Activated CD4-positive, alpha-beta T cell treated with anti-CD3 and anti-CD28 coated beads, Interleukin-2, amount 10 ng/mL, durations not matched to agents 7 days and 5 days (primary cell): ENCODE data around the gene PFDN2. TPM values are rescaled to one million over a fixed set of nuclear protein-coding genes. Genes with fewer than 3 reads are reported as not detected.
A peak's percentile ranks its signal among the peaks of the same experiment; 100 is the strongest.

Experiments used
- CTCF ChIA-PET: fragments of 350-600 bp; sonication (Branson Sonifier 250); formaldehyde crosslinking; loops from one replicate; lab custom pipeline; 2021; ENCODE audit warnings: antibody characterized with exemption; lab: Charles Lee
- POLR2A ChIA-PET: fragments of 350-600 bp; sonication (Branson Sonifier 250); formaldehyde crosslinking; loops from one replicate; lab custom pipeline; 2021; ENCODE audit warnings: antibody characterized with exemption; lab: Charles Lee
- DNase-seq: peaks from one replicate; pipeline ENCODE4 v3.0.0-alpha.2; 2020
- H3K27ac Mint-ChIP-seq: one replicate; pipeline ENCODE4 v1.8.0; 2021; ENCODE audit warnings: mild to moderate bottlenecking, moderate library complexity, mixed read lengths
- H3K27me3 Mint-ChIP-seq: one replicate; pipeline ENCODE4 v1.8.0; 2021; ENCODE audit warnings: mixed read lengths
- H3K36me3 Mint-ChIP-seq: one replicate; pipeline ENCODE4 v1.8.0; 2021; ENCODE audit warnings: low read depth, mixed read lengths
- H3K4me1 Mint-ChIP-seq: one replicate; pipeline ENCODE4 v1.8.0; 2021; ENCODE audit warnings: mixed read lengths
- H3K4me3 Mint-ChIP-seq: one replicate; pipeline ENCODE4 v1.8.0; 2021; ENCODE audit warnings: mild to moderate bottlenecking, moderate library complexity, mixed read lengths
- H3K9me3 Mint-ChIP-seq: one replicate; pipeline ENCODE4 v1.8.0; 2021; ENCODE audit warnings: mixed read lengths
- total RNA-seq, 2 experiments: library from RNA; stranded (reverse); gene quantifications; one replicate each; pipeline ENCODE4 v1.2.3, GENCODE V29; 2021

PFDN2 gene
- total RNA-seq, 2 experiments from 2014 or later: 46.0 to 56.0 TPM

- peaks cover 73% of the 10 kb centered on the region for H3K4me1 Mint-ChIP-seq
- H3K36me3 Mint-ChIP-seq: peaks cover 29% of the 10 kb centered on the region
- no peaks in the 10 kb centered on the region for H3K27me3 Mint-ChIP-seq
- peak overlapping the region; percentile 13 for H3K4me3 Mint-ChIP-seq
- H3K9me3 Mint-ChIP-seq: no peaks in the 10 kb centered on the region
- ChIA-PET POLR2A (no interaction called here), CTCF (interaction anchor here (0.8 to 4.0 kb wide), 4 partner anchors 14 to 60 kb away, joined by 3 to 23 read pairs (median 4); partner anchors contain the start of gene KLHDC9)
- no peak for DNase-seq
- H3K27ac Mint-ChIP-seq: peak overlapping the region; percentile 20
Observed at GRCh38 chr1:161115132-161115711, 2.6 kb downstream of the PFDN2 start.

DNA sequence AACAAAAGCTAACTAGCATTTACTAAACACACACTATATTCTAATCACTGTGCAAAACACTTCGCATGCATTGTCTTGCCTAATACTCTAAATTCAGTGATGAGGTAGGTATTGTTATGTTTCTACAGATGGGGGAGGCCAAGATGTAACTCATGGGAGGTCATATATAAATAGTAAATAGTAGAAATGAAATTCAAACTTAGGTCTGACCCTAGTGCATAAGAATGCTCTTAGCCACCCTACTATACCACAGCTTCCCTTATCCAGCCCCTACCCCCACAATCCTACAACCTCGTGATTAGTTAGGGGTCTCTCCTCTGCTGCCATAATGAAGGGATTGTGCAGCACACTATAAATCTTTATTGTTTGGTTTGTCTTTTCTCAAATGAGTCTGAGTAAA lies 3.3 kb downstream of the PFDN2 start:
- POLR2A ChIA-PET: no interaction called here
- Mint-ChIP-seq H3K4me1 (peaks cover 66% of the 10 kb centered on the region), H3K4me3 (no peak overlapping the region)

DNA sequence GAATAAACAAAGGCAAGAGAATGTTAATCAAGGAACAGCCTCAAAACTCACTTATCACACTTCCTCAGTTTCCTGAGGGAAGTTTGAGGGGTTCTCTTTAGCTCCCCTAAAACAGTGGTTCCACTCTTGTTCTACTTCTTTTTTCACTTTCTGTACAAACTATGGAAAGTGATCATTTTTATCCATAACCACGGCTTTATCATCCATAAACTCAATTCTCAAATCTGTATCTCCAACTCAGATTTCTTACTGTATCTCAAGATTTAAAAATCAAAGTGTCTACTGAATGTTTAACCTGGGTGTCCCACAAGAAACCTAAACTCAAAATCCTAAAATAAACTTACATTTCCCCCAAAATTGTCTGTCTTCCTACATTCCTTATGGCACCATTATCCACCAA lies 3.9 kb downstream of the PFDN2 start:
- H3K27me3 Mint-ChIP-seq: no peaks in the 10 kb centered on the region
- peaks cover 62% of the 10 kb centered on the region for H3K4me1 Mint-ChIP-seq
- H3K27ac Mint-ChIP-seq: no peak overlapping the region
- ChIA-PET CTCF (interaction anchor here (1.3 to 4.0 kb wide), 3 partner anchors 16 to 59 kb away, joined by 4 to 23 read pairs (median 5); partner anchors contain the start of genes DEDD and KLHDC9), POLR2A (no interaction called here)
- H3K4me3 Mint-ChIP-seq: no peak overlapping the region
- no peak for DNase-seq
- H3K36me3 Mint-ChIP-seq: peaks cover 22% of the 10 kb centered on the region
- H3K9me3 Mint-ChIP-seq: no peaks in the 10 kb centered on the region

More for the DNA sequence above, 3.3 kb downstream of the PFDN2 start:
- CTCF ChIA-PET: interaction anchor here (1.3 to 4.0 kb wide), 3 partner anchors 17 to 60 kb away, joined by 4 to 23 read pairs (median 5); partner anchors contain the start of genes DEDD and KLHDC9
- no peaks in the 10 kb centered on the region for H3K9me3 Mint-ChIP-seq
- H3K27me3 Mint-ChIP-seq: no peaks in the 10 kb centered on the region
- H3K27ac Mint-ChIP-seq: peak overlapping the region; percentile 32
- H3K36me3 Mint-ChIP-seq: peaks cover 23% of the 10 kb centered on the region
- no peak for DNase-seq

GRCh38 chr1:161111527-161111926 lies 6.3 kb downstream of the PFDN2 start:
- H3K9me3 Mint-ChIP-seq: no peaks in the 10 kb centered on the region
- no peaks in the 10 kb centered on the region for H3K27me3 Mint-ChIP-seq
- CTCF ChIA-PET: interaction anchor here (1.0 to 4.0 kb wide), 2 partner anchors 14 to 40 kb away, joined by 3 to 23 read pairs; partner anchors contain the start of gene KLHDC9
- no peak for DNase-seq
- H3K36me3 Mint-ChIP-seq: peaks cover 20% of the 10 kb centered on the region
- POLR2A ChIA-PET: no interaction called here
- no peak overlapping the region for H3K27ac Mint-ChIP-seq
- peaks cover 50% of the 10 kb centered on the region for H3K4me1 Mint-ChIP-seq
- H3K4me3 Mint-ChIP-seq: no peak overlapping the region

GRCh38 chr1:161111117-161111516 lies 6.7 kb downstream of the PFDN2 start:
- POLR2A ChIA-PET: no interaction called here
- Mint-ChIP-seq H3K27ac (no peak overlapping the region), H3K4me3 (no peak overlapping the region), H3K4me1 (peaks cover 49% of the 10 kb centered on the region), H3K27me3 (no peaks in the 10 kb centered on the region), H3K36me3 (peaks cover 23% of the 10 kb centered on the region), H3K9me3 (no peaks in the 10 kb centered on the region)
- CTCF ChIA-PET: no interaction called here
- no peak for DNase-seq

GRCh38 chr1:161106431-161106830 lies 11.4 kb downstream of the PFDN2 start:
- DNase-seq: no peak
- ChIA-PET CTCF (interaction anchor here (1.3 to 3.1 kb wide), 3 partner anchors 9 to 12 kb away, joined by 3 to 11 read pairs (median 7); partner anchors contain the start of genes KLHDC9, NIT1 and PFDN2), POLR2A (no interaction called here)
- no peaks in the 10 kb centered on the region for H3K27me3 Mint-ChIP-seq
- peaks cover 15% of the 10 kb centered on the region for H3K4me1 Mint-ChIP-seq
- H3K27ac Mint-ChIP-seq: no peak overlapping the region
- no peak overlapping the region for H3K4me3 Mint-ChIP-seq
- H3K9me3 Mint-ChIP-seq: no peaks in the 10 kb centered on the region
- peaks cover 20% of the 10 kb centered on the region for H3K36me3 Mint-ChIP-seq

DNA sequence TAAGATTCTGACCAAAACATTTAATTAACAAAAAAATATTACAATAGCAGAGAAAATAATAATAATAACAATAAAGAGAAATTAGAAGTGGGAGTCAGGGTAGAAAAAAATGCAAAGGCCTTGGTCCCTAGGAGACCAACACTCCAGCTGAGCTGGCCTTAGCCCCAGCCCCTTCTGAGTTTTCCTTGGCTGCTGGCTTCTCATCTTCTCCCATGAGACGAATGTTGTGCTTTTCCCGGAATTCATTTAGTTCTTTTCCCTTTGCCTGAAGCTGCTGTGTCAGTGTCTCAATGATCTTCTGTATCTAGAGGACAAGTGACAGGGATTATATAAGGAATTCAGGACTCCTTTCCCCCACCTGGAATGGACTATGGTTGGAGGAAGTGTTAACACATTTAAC lies 17.3 kb downstream of the PFDN2 start:
- peaks cover 22% of the 10 kb centered on the region for H3K36me3 Mint-ChIP-seq
- H3K9me3 Mint-ChIP-seq: no peaks in the 10 kb centered on the region
- POLR2A ChIA-PET: no interaction called here
- no peak for DNase-seq
- no peak overlapping the region for H3K4me3 Mint-ChIP-seq
- CTCF ChIA-PET: interaction anchor here (1.0 to 9.9 kb wide), 4 partner anchors 28 to 381 kb away, joined by 3 to 185 read pairs (median 3); partner anchors contain the start of genes ARHGAP30 and TSTD1
- H3K4me1 Mint-ChIP-seq: peaks cover 21% of the 10 kb centered on the region
- no peaks in the 10 kb centered on the region for H3K27me3 Mint-ChIP-seq
- H3K27ac Mint-ChIP-seq: no peak overlapping the region

GRCh38 chr1:161099090-161099802 lies 18.6 kb downstream of the PFDN2 start:
- Mint-ChIP-seq H3K27me3 (no peaks in the 10 kb centered on the region), H3K36me3 (peaks cover 20% of the 10 kb centered on the region), H3K4me1 (peaks cover 20% of the 10 kb centered on the region), H3K27ac (no peak overlapping the region), H3K9me3 (no peaks in the 10 kb centered on the region), H3K4me3 (peak overlapping the region; percentile 63)
- CTCF ChIA-PET: interaction anchor here (0.6 to 9.9 kb wide), 16 partner anchors 13 to 111 kb away, joined by 3 to 185 read pairs (median 4); partner anchors contain the start of genes ARHGAP30, NECTIN4, NIT1 and PFDN2
- no peak for DNase-seq
- POLR2A ChIA-PET: no interaction called here

GRCh38 chr1:161098210-161099068 lies 19.4 kb downstream of the PFDN2 start, which contains the start of gene KLHDC9:
Gene KLHDC9, plus strand, starts transcription at chr1:161098361. Its CDS starts 175 bp downstream, at chr1:161098536.
- CTCF ChIA-PET: interaction anchor here (0.6 to 9.9 kb wide), 36 partner anchors 8 to 878 kb away, joined by 3 to 185 read pairs (median 4); partner anchors contain the start of genes ARHGAP30, DEDD, ITLN2 and NECTIN4
- peak within 1 kb of the TSS; percentile 84 for H3K27ac Mint-ChIP-seq
- H3K9me3 Mint-ChIP-seq: no peaks in the 10 kb centered on the region
- H3K4me1 Mint-ChIP-seq: peaks cover 23% of the 10 kb centered on the region
- H3K27me3 Mint-ChIP-seq: no peaks in the 10 kb centered on the region
- peaks cover 20% of the 10 kb centered on the region for H3K36me3 Mint-ChIP-seq
- DNase-seq: peak; percentile 73
- POLR2A ChIA-PET: interaction anchor here (0.6 kb wide), 1 partner anchor 32 kb away, joined by 4 read pairs; no protein-coding TSS in a partner anchor
- peak within 1 kb of the TSS; percentile 74 for H3K4me3 Mint-ChIP-seq

DNA sequence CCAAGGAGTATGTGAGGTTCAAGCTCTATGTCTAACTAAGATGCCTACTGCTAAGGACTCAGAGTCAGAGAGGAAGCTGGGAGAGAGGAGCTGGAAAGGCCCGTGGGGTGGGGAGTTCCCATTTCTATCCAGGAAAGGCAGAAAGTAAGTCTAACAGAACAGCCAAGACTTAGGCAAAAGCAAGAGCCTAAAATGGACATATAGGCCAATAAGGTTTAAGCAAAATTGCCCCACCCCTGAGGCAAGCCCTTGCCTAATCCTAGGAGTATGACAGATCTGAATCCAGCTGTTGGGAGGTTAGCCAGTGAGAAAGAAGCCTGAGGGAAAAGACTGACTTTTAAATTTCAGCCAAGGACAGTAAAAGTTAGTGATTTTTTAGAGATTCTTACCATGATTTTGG lies 21.3 kb downstream of the PFDN2 start:
- H3K4me3 Mint-ChIP-seq: no peak overlapping the region
- no peak for DNase-seq
- POLR2A ChIA-PET: interaction anchor here (1.0 to 1.1 kb wide), 2 partner anchors 26 to 51 kb away, joined by 3 read pairs; partner anchors contain the start of genes ARHGAP30 and USF1
- H3K27ac Mint-ChIP-seq: no peak overlapping the region
- CTCF ChIA-PET: interaction anchor here (0.8 to 9.9 kb wide), 13 partner anchors 10 to 107 kb away, joined by 3 to 185 read pairs (median 9); partner anchors contain the start of genes ARHGAP30, NECTIN4, TSTD1 and USF1
- H3K9me3 Mint-ChIP-seq: no peaks in the 10 kb centered on the region
- H3K27me3 Mint-ChIP-seq: no peaks in the 10 kb centered on the region
- peaks cover 39% of the 10 kb centered on the region for H3K4me1 Mint-ChIP-seq
- H3K36me3 Mint-ChIP-seq: peaks cover 17% of the 10 kb centered on the region

DNA sequence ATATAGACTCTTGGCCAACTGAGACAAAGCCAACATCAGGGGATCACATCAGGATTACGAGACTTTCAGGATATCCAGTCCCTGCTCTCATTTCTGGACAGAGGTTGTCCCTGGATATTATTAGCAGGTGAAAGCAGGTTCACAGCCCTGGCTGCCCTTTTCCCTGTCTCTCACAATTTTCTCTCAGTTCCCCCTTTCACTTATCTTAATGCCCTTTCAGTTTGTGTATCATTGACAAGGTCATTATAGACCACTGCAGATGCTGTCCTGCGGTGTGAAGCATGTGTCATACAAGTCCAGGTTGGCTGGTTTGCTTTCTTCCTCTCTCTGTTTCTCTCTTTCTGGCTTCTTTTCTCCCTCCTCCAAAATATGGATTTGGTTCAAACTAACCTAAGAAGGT lies 21.8 kb downstream of the PFDN2 start:
- no peak for DNase-seq
- CTCF ChIA-PET: interaction anchor here (1.1 to 9.9 kb wide), 7 partner anchors 10 to 98 kb away, joined by 3 to 185 read pairs (median 20); partner anchors contain the start of genes ARHGAP30, NECTIN4, TSTD1 and USF1
- Mint-ChIP-seq H3K9me3 (no peaks in the 10 kb centered on the region), H3K36me3 (peaks cover 14% of the 10 kb centered on the region), H3K27ac (no peak overlapping the region), H3K27me3 (no peaks in the 10 kb centered on the region), H3K4me1 (peaks cover 44% of the 10 kb centered on the region), H3K4me3 (no peak overlapping the region)
- POLR2A ChIA-PET: interaction anchor here (1.0 to 1.1 kb wide), 2 partner anchors 26 to 51 kb away, joined by 3 read pairs; partner anchors contain the start of genes ARHGAP30 and USF1
